ENCODE data around the gene MACROD2.

Gene MACROD2

DNA sequence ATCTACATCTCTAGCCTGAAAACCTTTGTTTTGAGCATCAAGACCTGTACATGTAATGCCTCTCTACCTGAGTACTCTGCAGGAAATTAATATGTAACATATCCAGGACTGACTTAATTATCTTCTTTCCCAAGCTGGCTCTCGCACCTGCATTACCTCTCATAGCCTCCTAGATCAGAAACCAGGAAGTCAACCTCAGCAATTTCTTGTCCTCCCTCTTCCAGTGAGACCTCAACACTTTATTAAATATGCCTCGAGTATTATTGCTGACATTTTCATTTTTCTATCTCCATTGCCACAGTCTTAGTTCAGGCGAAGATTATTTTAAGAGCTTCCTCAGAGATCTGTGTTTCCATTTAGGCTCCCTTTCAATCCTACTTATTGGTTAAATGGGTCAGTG, 69.0 kb downstream of the MACROD2 start:
- no peak for DNase-seq

DNA sequence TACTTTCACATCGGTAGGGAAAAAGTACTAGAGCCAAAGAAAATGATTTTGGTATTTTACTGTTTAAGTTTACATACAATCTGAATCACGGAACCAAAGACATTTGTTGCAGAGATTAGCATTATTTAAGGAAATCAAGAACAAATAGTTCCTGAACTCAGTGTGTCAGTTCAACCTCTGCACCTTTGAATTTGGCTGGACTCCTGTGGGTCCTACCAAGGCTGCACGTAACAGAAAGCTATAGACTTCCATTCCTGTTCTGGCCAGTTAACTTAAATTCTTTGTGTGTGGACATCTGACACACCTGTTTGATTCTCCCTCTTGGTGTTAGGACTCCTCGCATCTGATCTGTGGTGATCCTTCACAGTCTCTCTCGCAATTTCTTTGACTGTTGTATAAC, 69.6 kb downstream of the MACROD2 start:
- DNase-seq: no peak

DNA sequence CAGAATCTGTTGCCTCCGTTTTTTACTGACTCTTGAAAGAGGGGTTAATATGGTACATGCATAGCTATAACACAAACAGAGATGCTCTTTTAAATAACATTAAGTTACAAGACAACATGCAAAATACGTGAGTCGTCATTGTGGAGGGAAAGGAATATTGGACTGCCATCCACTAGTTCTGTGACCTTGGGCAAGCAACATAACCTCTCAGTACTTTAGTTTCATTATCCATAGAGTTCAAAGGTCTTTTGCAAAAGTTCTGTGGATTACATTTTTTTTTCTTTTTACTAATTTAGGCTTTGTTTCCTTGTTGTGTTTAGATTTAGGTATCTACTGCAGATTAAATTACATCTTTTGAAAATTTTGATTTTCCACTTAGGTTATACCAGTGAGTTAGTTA, 70.5 kb downstream of the MACROD2 start:
- DNase-seq: no peak

DNA sequence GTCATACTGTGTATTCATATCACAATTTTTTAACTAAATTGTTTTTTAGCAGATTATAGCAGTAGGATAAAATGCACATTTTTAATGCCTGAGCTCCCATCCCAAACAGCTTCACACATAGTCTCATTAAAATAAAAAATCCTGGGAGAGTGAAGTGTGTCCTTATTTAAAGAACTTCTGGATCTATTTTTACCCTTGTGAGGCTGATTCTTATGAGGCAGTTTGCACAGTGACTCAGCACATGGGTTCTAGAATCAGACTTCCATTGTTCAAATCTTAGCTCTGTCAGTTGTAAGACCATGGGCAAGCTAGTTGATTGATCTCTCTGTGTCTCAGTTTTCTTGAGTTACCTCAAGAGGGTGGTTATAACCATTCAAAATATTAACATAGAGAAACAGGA, 72.3 kb downstream of the MACROD2 start:
- DNase-seq: peak; percentile 41

DNA sequence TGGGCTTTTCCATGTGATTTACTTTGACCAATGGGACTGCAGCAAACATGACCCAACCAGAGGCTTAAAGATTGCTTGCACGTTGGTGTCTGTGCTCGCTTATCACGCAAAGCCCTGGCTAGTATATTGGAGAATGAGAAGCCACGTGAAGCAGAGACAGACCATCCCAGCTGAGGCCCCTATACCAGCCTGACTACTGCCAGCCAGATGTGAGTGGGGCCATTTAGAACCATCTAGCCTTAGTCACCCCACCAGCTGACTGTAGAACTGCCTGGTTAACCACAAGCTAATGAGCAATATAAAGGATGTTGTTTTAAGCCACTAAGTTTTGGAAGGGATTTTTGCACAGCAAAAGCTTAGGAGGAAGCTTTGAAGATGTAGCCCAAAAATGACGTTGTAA, 74.5 kb downstream of the MACROD2 start:
- no peak for DNase-seq

DNA sequence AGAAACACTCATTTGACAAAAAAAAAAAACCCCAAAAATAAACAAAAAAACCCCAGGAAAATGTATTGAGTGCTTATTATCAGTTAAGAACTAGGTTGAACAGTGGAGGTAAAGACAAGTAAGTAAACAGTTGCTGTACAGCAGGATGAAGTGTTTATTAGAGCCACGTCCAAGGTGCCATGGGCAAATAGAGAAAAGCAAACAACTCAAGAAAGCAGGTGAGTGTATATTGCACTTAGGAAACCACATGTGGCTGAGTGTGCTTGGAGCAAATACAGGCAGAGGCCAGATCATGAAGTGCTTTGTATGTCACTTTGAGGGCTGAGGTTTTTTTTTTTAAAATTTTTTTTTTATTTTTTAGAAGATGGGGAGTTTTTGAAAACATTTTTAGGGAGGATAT, 98.3 kb downstream of the MACROD2 start:
- peak; percentile 97 for DNase-seq

DNA sequence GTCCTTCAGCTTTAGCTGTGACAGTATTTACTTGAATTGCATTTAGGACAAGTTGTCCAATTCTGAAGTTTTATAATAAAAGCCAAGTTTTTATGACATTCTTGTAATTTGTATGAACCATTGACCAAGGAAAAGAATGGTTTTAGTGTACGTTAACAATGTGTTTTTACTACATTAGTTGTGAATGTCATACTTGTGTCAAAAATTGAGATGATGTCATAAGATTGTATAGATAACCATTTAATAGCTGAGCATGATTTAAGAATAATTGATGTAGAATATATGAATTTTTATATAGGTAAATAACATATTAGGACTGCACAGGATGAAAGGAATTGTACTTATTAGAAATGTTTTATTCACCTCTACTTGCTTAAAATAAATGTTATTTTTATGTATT, 102.9 kb downstream of the MACROD2 start:
- DNase-seq: no peak

DNA sequence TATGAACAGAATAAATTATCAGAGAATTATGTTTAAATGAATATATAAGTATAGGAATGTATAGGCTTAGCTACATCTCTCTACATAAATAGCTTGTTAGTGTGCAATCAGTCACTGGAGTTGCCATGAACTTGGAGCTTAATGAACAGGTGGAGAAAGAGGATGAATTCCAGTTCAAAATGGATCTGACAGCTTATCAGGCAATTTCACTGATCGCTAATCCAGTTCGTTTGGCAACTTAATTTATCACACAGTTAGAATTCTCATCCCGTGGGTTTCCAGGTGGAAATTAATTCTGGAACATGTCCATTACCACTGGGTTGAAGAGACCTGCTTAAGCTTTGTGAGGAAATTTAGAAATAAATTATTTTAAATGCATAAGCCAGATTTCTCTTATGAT, 118.1 kb downstream of the MACROD2 start:
- no peak for DNase-seq

DNA sequence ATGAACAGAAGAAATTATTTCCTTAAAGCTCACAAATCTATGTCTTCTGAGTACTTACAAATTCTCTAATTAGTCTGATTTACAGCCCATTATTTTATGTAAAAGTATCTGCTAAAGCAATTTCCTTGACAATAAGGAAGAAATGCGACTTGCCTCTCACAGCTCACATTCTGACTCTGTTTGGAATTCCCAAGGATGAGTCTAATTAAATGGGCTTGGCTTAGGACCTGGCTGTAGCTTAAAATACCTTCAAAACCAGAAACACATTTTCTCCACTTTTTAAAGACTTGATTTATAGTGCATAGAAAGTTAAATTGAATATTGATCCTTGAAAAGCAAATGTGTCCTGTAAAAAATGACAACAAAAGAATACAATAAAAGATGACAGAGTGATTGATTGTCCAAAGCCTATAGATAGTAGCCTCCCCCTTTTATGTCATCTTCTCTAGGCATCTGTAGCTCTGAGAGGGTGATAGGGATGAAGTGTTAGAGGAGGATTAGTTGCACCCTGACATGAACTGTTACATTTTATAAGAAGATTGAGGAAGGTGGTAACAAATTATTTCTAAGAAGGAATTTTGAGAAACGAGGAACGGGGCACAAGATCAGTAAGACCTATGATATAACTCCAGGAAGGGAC, 118.9 kb downstream of the MACROD2 start:
- DNase-seq: no peak

DNA sequence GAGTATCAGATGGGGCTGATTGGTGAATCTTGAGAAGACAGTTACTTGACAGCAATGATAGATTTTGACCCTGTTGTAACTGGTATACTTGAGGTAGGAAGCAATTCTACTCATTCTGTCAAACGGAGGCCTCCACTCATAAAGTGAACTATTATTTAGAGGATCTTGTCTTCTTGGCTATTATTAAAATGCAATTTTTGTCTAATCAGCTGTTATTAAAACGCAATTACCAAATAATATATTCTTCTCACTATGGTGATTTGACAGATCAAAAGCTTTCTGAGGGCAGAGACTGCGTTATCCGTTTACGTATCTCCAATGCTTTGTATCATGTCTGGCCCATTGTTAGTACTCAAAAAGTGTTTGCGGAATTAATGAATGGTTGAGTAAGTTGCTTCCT, 120.7 kb downstream of the MACROD2 start:
- no peak for DNase-seq

DNA sequence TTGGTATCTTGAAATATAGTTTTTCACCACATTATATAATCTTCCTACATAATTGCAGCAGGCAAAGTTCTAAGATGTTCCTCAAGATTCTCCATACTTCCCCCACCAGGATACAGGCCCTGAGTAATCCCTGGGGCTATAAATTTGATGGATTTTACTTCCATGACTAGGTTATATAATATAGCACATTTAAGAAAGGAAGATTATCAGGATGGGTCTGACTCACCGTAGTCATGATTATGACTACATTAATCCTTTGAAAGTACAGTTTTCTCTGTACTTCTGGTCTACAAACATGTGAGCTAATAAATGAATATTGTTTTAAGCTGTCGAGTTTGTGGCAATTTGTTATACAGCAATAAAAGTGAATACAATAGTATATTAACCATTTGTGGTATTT, 122.5 kb downstream of the MACROD2 start:
- no peak for DNase-seq

DNA sequence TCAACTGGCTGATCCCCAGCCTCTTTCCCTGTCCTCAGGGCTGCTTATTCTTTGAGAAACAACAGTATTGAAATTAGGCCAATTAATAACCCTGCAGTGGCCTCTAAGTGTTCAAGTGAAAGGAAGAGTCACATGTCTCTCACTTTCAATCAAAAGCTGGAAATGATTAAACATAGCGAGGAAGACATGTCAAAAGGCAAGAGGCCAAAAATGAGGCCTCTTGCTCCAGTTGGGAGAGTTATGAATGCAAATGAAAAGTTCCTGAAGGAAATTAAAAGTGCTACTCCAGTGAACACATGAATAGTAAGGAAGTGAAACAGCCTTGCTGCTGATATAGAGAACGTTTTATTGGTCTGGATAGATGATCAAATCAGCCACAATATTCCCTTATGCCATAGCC, 131.5 kb downstream of the MACROD2 start:
- no peak for DNase-seq

DNA sequence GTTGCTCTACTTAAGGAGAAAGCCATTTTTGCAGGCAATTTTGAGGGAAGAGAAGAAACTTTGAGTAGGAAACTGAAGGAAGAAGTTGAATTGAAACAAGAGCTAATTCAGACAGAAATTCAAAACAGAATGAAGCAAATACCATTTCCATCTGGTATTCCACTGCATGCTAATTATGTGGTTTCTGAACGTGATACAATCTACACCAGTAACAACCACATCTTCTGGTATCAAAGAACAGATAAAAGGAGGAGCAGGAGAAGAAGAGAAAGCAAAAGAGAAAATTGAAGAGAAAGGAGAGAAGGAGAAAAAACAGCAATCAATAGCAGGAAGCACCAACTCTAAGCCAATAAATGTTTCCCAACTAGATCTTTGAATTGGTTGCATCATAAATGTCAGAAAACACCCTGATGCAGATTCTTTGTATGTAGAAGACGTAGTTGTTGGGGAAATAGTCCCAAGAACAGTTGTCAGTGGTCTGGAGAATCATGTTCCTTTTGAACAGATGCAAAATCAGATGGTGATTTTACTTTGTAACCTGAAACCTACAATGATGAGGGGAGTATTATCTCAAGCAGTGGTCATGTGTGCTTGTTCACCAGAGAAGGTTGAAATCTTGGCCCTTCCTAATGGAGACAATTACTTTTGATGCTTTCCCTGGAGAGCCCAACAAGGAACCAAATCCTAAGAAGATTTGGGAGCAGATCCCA, 132.4 kb downstream of the MACROD2 start:
- no peak for DNase-seq

DNA sequence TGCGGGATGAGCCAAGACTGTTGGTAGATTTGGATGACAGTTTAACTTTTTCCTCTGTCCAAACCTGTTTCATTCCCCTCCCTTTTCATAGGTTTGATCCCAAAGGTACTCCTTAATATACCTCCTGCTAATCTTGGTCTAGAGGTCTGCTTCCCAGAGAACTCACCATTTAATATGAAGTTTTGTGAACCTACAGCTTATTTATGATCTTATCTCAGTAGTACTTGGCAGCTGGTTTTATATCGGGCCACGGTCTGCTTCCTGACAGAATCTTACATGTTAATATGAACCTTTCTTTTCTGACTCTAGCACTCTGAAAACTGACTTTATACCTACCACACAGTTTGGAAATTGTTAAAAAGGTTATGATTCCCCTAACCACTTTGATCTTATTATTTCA, 138.7 kb downstream of the MACROD2 start:
- no peak for DNase-seq

DNA sequence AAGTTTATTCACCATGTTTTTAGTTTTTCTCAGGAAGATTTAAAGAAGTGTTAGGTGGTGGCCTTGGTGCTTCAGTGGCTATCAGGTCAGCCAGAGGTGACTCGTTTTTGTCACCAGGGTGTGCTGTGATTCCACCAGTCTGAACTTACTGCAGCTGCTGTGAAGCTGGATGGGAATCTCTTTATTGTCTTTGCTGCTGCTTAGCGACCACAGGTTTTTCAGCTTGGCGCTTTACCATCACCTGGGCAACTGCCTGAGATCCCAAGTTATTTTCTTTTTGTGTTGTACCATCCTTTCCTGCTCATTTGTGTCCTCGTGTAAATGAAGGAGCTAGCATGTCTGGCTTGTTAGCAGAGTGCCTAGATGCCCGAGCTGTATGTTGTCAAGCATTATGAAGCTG, 146.9 kb downstream of the MACROD2 start:
- DNase-seq: peak; percentile 96

DNA sequence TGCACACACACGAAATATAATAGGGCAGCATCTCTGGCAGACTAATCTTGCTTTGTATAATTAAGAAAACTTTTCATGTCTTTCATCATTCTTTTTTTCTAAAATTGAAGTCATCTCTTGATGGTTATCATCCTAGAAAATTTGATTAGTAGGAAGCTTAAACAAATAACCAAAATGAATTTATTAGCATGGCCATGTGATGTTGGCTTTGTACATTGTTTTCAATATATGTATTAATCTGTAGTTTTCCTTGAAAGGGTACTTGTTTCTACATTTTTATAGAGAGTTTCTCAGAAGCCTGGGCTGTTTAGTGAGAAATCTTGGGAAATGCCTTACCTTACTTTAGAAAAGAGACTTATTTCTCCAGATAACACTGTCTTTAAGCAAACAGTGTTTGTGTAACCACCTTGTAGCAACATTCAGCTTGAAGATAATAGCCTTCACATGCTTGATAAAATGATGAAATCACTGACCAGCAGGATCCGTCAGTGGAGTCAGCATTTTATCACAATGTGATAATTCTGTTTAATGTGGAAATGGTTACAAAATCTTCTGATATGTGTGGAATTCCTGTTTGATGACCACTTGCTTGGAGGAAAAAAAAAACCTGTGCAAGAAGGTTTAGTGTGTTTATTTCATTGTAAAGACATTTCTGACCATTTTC, 147.8 kb downstream of the MACROD2 start:
- DNase-seq: no peak

DNA sequence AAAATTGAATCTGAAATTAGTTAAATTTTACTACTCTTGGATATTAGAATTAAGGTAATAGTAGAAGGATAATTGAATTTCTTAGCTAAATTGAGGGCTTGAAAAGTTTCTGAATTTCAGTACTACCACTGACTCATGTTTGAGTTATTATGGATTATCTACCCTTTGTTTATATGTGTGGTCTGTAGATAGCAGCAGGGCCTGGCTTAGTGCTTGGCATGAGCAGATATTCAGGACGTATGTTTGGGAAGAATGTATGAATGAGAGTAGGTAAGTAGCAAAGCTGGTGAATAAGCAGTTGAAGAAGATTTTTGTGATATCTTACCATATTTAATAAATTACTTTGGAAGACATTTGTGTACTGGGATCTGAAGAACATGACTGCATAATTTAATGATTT, 152.7 kb downstream of the MACROD2 start:
- DNase-seq: no peak

DNA sequence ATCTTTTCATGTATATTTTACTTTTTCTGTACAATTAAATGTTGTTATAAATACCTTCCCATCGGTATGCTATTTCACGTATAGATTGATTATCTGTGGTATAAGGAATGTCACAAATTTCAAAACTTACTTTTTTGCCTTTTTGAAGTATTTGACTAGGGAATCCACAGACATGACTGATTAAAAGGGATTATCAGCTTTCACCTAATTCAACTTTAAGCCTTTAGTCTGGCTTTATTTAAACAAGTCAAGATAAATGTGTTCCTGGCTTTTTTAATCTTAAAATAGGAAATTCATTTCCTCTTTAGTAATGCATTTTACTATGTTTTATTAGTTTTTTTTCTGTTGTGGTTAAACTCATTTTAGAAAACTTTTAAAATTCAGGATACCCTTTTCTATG, 160.0 kb downstream of the MACROD2 start:
- DNase-seq: no peak

DNA sequence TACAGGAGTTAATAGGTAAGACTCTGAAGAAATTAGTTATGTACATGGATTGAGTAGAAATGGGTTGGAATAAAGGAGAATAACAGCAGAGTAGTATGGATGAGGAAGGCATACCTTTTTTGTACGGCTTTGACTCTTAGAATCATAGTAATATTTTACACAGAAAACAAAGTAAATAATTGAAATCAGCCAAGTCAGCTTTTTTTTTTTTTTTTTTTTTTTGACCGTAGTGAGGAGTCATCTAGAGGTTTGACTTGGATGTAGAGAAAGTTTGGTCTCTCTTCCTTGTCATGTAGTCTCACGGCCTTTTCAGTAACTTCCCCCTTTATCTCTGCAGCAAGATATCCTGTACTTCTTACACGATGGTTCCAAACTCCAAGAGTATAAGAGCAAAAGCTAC, 183.2 kb downstream of the MACROD2 start:
- no peak for DNase-seq

DNA sequence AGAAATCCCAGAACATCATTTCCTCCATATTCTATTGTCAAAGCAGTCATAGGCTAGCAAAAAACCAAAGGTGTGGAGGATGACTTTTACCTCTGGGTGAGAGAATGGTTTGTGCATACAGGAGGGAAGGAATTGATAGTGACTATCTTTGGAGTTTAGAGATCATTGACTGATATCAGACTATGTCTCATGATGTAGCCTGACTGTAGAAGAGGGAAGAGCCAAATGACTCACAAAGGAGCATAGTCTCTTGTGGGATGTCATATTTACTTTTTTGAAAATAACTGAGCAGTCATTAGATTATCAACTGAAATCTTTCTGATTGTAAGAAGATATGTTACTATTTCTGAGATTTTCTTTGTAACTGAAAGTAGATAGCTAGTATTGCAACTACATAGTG, 183.6 kb downstream of the MACROD2 start:
- DNase-seq: no peak

DNA sequence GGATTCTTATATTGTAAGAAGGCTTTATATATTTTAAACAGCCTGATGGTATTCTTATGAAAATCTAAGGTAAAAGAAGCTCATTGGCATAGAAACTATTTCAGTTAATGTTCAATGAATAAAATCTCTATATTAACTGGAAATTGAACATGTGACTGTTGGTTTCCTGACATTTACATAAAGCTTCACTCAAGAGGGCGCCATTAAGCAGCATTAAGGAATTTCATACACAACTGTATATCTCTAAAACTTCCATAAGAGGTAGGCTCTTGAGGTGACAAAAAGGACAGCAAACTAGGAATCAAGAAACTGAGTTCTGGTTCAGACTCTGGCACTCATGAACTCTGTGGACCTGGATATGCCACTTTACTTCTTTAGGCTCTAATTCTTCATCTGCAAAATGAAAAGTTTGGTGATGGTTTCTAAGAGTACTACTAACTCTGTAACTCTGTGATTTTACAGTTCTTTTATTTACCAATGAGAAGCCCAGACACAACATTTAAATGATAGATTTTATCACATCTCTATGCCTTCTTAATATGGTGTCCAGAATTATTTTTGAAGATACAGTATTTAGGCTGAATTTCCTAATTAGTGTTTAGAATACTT, 194.6 kb downstream of the MACROD2 start:
- peak; percentile 69 for DNase-seq

DNA sequence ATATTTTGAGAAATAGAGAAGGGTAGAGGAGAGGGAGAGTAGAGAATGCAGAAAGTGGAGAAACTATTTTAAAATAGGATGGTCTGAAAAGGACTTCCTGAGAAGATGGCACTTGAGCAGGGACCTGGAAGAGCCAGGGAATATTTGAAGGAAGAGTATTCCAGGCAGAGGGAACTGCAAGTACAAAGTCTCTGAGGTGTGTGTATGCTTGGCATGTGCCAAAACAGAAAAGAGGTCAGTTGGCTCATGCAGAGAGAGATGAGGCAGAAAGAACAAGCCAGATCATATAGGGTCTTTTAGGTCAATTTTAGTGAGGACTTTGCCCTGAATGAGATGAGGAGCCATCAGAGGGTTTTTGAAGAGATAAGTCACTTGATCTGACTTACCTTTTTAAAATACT, 196.2 kb downstream of the MACROD2 start:
- no peak for DNase-seq

DNA sequence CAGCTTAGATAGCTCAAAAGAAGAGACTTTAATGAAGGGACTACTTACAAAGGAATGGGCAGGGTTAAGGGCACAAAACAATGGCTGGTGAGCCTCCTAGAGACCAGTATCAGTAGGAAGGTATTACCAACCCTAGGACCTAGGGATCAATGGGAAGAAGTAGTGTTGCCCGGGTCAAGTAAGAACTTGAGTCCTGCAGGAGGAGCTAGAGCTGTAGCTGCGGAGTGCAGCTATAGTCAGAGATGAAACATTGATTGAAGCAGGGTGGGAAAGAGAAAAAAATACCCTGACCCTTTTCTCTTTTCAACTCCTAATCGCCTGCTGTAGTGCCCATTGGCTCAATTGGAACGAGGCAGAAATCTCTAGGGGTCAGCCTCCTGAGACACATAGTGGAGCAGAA, 198.1 kb downstream of the MACROD2 start:
- DNase-seq: no peak

DNA sequence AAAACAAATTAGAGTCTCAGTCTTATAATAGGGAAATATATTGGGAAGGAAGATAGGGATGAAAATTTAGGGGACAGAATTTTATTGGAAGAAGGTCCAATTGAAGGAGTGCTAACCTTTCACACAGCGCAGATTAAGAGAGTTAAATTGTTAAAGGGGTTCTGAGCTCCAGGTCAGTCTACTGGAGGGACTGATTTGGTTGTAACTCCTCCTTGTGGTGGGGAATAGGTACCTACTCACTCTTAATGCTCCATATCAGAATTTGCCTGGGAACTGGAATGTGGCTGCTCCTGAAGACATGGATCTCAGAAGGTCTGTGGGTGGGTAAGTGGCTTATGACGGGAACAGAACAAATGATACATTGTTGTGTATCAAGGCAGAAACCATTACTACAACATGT, 198.6 kb downstream of the MACROD2 start:
- peak; percentile 34 for DNase-seq

Data from DMS53 (cell line).